Breast epithelium (tissue), 3 donors: ENCODE measurements around the gene IQGAP2.

ENCODE experiments used
- POLR2AphosphoS5 ChIP-seq, 3 donors: sonication (generic); formaldehyde crosslinking; IDR thresholded peaks; one replicate each; pipeline ENCODE4 v1.6.1; 2017; ENCODE audit warnings: antibody characterized with exemption in 3 of 3
- TF ChIP-seq, protein P1 (sequence below), 3 donors: fragments of 450-650 bp; IDR thresholded peaks; one replicate each; pipeline ENCODE4 v1.5.1; 2016 to 2017; ENCODE audit warnings: antibody characterized with exemption in 3 of 3, mild to moderate bottlenecking in 3 of 3, moderate library complexity in 3 of 3

- TF ChIP-seq, protein P1, sequence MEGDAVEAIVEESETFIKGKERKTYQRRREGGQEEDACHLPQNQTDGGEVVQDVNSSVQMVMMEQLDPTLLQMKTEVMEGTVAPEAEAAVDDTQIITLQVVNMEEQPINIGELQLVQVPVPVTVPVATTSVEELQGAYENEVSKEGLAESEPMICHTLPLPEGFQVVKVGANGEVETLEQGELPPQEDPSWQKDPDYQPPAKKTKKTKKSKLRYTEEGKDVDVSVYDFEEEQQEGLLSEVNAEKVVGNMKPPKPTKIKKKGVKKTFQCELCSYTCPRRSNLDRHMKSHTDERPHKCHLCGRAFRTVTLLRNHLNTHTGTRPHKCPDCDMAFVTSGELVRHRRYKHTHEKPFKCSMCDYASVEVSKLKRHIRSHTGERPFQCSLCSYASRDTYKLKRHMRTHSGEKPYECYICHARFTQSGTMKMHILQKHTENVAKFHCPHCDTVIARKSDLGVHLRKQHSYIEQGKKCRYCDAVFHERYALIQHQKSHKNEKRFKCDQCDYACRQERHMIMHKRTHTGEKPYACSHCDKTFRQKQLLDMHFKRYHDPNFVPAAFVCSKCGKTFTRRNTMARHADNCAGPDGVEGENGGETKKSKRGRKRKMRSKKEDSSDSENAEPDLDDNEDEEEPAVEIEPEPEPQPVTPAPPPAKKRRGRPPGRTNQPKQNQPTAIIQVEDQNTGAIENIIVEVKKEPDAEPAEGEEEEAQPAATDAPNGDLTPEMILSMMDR (IDR thresholded peaks at IDR 0.05), result no peak
- TF ChIP-seq POLR2AphosphoS5 (IDR thresholded peaks at IDR 0.05), result no peak
Measured at GRCh38 chr5:76556511-76557221, 153.6 kb downstream of the IQGAP2 start.
